Testis (tissue), 2 donors: ENCODE data around the gene OXLD1.

Experiments
- CTCF ChIP-seq, 3 experiments: fragments of 450-650 bp in 2 of 3; fragments of 200-600 bp in 1 of 3; sonication (generic) in 1 of 3; IDR thresholded peaks; one replicate each; pipeline ENCODE4 v1.5.1; 2016 to 2019; ENCODE audit warnings: antibody characterized with exemption in 3 of 3, mild to moderate bottlenecking in 2 of 3, moderate library complexity in 1 of 3
- POLR2A ChIP-seq: fragments of 450-650 bp; IDR thresholded peaks from one replicate; pipeline ENCODE4 v1.6.1; 2017; ENCODE audit warnings: antibody characterized with exemption, mild to moderate bottlenecking, moderate library complexity

GRCh38 chr17:81685108-81685507, 18.7 kb upstream of the OXLD1 start:
- TF ChIP-seq POLR2A (no peak), CTCF (IDR thresholded peaks at IDR 0.05) (no peak)
